ENCODE results near the gene CDH23.

- TF ChIP-seq CTCF (IDR thresholded peaks at IDR 0.05) (no peak), POLR2A (IDR thresholded peaks at IDR 0.05) (no peak), EP300 (IDR thresholded peaks at IDR 0.05) (no peak), POLR2AphosphoS5 (IDR thresholded peaks at IDR 0.05) (no peak)
Observed at GRCh38 chr10:71675295-71675970, 278.7 kb downstream of the CDH23 start.

Data from suprapubic skin (tissue), 4 donors.